Stimulated activated CD8-positive, alpha-beta memory T cell treated with anti-CD3 and anti-CD28 coated beads, Interleukin-15, amount 100 ng/mL, for 48 hours (primary cell): Measurements from ENCODE around the gene COG3.

Experiments
- DNase-seq, 2 donors: peaks; one replicate each; pipeline ENCODE4 v3.0.0-alpha.2; 2020; ENCODE audit warnings: low read depth in 2 of 2

Gene COG3

GRCh38 chr13:45545686-45546409 lies 81.1 kb downstream of the COG3 start:
- no peak for DNase-seq

GRCh38 chr13:45546410-45546765 lies 81.6 kb downstream of the COG3 start:
- no peak for DNase-seq

GRCh38 chr13:45548281-45548680 lies 83.5 kb downstream of the COG3 start:
- no peak for DNase-seq

GRCh38 chr13:45554604-45555109 lies 89.9 kb downstream of the COG3 start:
- DNase-seq, result no peak

GRCh38 chr13:45564133-45564776 lies 99.5 kb downstream of the COG3 start:
- no peak for DNase-seq

GRCh38 chr13:45565331-45565730 lies 100.6 kb downstream of the COG3 start:
- no peak for DNase-seq

GRCh38 chr13:45575146-45575829 lies 110.5 kb downstream of the COG3 start:
- DNase-seq, result no peak

GRCh38 chr13:45575830-45576180 lies 111.1 kb downstream of the COG3 start:
- no peak for DNase-seq

GRCh38 chr13:45576466-45576865 lies 111.7 kb downstream of the COG3 start:
- DNase-seq, result no peak

- DNase-seq, result no peak
These were observed 117.8 kb downstream of the COG3 start for GRCh38 chr13:45582408-45583076.

GRCh38 chr13:45584816-45585215 lies 120.1 kb downstream of the COG3 start:
- no peak for DNase-seq
